HG03196 (cell line): ENCODE results near the gene ZCRB1.

Experiments used
- ATAC-seq: cut with Tn5 transposase; IDR thresholded peaks from one replicate; pipeline ENCODE4 v1.9.1; 2021; ENCODE audit not compliant: unreplicated experiment

The ZCRB1 gene

DNA sequence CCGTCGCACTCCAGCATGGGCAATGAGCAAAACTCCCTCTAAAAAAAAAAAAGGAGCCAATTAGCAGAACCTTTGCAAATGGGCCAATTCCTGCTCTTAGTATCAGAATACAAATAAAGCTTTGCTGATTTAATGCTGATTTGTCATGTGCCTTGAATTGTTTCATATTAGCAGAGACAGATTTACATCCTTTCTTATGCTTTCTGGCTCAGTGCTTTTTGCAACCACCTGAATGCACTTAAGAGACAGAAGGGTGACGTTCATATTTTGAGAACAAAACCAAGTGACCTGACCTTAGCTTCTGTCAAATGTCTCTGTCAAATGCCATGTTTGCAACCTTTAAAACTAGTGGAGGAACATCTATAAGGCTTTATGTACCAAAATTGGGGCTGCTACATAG, 44.0 kb downstream of the ZCRB1 start:
- no peak for ATAC-seq

DNA sequence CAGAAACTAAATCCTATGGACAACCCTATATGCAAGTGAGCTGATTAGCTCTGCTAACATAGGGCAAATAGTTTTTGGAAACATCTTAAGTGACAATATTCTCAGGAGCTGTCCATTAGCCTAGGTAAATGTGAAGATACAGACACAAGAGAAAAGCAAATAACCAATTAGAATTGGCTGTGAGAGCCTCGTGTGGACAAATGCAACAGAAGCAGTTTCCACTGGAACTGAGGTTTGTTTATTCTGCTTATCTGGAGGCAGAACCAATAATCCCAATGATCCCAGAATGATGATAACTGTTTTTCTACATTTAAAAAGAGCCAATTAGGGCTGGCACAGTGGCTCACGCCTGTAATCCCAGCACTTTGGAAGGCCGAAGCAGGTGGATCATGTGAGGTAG, 44.6 kb downstream of the ZCRB1 start:
- no peak for ATAC-seq

DNA sequence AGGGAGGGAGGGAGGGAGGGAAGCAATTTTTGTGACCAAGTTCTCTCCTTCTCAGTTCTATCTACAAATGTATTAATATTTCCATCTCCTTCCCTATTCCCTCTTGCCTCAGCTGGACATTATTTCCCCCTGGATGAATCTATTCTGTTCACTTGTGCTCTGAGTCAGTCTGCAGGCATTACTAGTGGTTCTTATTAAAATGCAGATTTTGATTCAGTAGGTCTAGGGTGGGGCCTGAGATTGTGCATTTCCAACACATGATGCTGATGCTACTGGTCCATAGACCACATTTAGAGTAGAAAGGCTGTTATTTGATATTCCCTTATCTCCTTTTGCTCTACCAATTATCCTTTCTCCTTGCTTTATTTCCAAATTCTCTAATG, 47.8 kb downstream of the ZCRB1 start:
- ATAC-seq = no peak

DNA sequence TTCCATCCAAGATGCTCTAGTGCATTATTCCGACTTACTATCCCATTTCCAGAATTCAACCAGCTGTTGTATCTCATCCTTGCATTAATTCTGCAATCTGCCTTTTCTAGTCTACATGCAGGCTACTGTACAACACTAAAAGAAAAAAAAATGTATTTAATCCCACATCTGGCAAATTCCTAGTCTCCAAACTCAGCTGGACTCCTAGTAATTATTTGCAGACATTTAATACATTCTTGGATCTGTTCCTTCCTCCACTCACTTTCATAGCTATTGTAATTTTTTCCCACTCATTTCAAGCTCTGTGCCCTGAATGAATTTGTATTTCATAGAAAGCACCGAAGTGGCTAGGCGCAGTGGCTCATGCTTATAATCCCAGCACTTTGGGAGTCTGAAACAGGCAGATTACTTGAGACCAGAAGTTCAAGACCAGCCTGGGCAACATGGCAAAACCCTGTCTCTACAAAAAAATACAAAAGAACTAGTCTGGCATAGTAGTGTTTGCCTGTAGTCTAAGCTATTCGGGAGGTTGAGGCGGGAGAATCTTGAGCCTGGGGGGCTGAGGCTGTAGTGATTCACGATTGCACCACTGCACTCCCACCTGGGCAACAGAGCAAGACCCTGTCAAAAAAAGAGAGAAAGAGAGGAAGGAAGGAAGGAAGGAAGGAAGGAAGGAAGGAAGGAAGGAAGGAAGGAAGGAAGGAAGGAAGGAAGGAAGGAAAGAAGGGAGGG, 48.3 kb downstream of the ZCRB1 start:
- no peak for ATAC-seq

DNA sequence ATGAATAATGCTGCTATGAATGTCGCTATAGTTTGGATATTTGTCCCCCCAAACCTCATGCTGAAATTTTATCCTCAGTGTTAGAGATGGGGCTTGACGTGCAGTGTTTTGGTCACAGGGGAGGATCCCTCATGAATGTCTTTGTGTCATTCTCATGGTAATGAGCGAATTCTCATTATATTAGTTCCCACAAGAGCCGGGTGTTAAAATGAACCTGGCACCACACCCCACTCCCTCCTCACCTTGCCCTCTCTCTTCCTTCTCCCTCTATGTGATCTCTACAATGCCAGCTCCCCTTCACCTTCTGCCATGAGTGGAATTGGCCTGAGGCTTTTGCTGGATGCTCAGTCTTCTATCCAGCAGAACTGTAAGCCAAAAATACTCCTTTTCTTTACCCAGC, 50.4 kb downstream of the ZCRB1 start:
- ATAC-seq = no peak

DNA sequence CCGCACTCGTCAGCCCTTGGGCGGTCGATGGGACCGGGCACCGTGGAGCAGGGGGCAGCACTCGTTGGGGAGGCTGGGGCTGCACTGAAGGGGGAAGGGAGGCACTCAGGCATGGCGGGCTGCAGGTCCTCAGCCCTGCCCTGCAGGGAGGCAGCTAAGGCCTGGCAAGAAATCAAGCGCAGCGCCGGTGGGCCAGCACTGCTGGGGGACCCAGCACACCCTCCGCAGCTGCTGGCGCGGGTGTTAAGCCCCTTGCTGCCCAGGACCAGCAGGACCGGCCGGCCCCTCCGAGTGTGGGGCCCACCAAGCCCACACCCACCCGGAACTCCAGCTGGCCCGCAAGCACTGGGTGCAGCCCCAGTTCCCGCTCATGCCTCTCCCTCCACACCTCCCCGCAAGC, 52.2 kb downstream of the ZCRB1 start:
- ATAC-seq = no peak

DNA sequence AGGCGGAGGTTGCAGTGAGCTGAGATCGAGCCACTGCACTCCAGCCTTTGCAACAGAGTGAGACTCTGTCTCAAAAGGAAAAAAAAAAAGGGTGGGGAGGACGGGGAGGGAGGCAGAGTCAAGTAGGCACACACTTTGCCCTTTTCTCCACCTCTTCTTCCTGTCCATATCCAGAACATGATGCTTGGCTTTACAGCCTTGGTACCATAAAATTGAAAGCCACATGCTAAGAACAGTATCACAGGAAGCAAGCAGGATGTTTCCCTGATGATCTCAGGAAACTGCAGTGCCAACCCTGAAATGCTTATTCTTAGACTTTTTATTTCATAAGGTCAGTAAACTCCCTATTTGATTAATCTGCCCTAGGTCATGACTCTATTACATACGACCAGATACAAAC, 55.3 kb downstream of the ZCRB1 start:
- ATAC-seq = no peak

DNA sequence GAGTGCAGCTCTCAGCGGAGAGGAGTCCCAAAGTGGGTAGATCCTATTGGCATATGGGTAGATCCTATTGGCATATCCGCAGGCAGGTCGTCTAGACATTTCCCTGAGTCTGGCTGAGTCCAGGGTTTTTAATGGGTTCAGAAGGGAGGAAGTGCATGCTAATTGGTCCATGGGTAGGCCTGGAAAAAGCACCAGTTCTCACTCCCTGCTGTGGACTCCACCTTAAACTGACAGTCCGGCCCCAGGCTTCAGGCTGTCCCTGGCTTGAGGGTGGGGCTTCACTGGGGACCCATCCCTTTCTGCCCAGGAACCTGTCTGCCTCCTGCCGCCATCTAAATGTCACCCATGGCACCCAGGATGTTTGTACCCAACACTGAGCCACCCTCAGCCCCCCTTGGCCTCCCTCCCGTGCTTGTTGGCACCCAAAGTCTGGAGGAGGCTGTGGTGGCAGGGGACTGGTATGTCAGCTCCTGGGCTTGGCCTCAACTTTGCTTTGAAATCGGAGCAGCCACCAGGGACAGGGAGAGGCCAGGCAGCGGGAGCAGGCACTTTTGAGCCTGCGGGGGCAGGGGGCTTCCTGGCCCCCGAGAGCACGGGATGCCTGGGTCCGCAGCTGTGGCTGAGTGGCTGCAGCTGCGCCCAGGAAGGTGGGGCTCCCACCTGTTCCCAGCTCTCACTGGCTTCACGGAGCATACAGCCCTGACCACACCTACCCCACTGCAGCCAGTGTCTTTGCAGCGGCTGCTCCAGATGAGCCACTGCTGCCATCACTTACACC, 58.3 kb downstream of the ZCRB1 start:
- no peak for ATAC-seq

DNA sequence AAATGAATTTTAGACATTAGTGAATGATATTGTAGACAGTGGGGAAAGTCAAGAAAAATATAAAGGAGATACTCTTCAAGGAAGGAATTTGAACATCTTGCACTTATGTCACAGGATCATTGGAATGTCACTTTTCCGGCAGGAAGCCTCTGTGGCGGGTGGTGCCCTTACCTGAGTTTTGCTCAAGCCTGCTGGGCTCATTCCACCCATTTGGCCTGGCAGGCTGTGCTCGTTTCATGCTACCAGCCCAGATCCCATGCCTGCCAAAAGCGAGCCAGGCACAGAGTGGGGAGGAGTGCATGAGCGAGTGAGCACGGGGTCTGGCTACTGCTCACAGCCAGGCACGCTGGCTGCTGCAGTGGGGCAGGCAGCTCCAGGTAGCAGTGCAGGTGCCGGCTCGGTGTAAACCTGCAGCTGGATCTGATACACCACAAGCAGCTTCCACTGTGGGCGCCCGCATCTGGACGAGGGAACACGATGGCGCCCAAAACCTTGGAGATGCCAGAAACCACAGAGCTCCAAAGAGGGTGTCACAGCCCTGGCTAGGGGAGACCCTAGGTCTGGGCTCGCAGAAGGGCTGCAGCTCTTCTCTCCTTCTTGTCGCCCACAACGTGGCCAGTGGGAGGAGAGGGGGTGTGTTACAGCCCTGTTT, 59.2 kb downstream of the ZCRB1 start:
- no peak for ATAC-seq

DNA sequence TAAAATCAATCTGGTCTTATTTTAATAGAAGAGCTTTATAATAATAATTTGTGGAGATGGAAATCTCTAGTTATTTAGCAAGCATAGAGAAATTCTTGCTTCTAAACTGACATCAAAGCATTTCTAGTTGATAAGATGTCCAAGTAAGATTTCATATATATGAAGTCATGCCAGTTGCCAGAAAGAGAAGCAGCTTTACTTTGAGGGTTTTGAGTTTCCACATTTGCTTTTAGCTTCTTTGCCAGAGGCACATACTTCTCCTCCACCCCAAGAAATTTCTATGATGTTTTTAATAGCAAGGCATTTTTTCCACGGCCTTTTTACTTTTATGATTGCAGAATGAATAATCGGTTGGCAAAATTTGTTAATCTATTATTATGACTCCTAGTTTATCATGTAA, 63.6 kb downstream of the ZCRB1 start:
- no peak for ATAC-seq
